Measurements from ENCODE around the gene OR5M11. TPM values are rescaled to one million over a fixed set of nuclear protein-coding genes. Genes with fewer than 3 reads are reported as not detected.

Gene OR5M11
- total RNA-seq, 6 experiments from 2014 or later, result not detected

DNA sequence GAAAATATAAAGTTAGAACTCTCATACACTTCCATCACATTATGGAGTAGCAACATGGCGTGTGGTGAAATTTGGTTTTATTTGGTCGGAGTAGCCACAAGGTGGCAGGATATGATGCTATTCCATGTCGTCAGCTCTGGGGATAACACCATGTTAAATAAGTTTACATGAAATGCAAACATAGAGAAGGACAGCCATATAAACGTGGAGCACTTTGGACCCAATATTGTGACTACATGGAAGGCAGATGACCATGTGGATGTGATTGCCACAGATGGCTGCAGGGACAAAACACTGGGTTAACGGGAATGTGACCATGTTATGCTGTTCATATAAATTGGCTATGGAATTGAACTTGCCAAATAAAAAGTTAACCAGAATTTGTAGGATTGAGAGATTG, 21.0 kb downstream of the OR5M11 start:
- Histone ChIP-seq H3K27me3 (no peaks in the 10 kb centered on the region), H3K27ac (no peak overlapping the region), H3K4me3 (no peak overlapping the region), H3K36me3 (no peaks in the 10 kb centered on the region), H3K4me1 (no peaks in the 10 kb centered on the region), H3K9me3 (no peaks in the 10 kb centered on the region)
- ATAC-seq (no peak), DNase-seq (no peak)
- intact Hi-C loops (cut with DNase I), result no loop called here
- whole genome bisulfite sequencing (ENCODE audit: insufficient coverage, low coverage, low lambda C conversion rate, missing lambda C conversion rate), result 33% methylated on average over 5 of the region's 5 CpGs
- TF ChIP-seq POLR2A (IDR thresholded peaks at IDR 0.05), result no peak
- TF ChIP-seq, protein P1, sequence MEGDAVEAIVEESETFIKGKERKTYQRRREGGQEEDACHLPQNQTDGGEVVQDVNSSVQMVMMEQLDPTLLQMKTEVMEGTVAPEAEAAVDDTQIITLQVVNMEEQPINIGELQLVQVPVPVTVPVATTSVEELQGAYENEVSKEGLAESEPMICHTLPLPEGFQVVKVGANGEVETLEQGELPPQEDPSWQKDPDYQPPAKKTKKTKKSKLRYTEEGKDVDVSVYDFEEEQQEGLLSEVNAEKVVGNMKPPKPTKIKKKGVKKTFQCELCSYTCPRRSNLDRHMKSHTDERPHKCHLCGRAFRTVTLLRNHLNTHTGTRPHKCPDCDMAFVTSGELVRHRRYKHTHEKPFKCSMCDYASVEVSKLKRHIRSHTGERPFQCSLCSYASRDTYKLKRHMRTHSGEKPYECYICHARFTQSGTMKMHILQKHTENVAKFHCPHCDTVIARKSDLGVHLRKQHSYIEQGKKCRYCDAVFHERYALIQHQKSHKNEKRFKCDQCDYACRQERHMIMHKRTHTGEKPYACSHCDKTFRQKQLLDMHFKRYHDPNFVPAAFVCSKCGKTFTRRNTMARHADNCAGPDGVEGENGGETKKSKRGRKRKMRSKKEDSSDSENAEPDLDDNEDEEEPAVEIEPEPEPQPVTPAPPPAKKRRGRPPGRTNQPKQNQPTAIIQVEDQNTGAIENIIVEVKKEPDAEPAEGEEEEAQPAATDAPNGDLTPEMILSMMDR (IDR thresholded peaks at IDR 0.05), result peak in 1 of 4 donors; percentile 5

GRCh38 chr11:56513280-56513679, 29.8 kb downstream of the OR5M11 start:
- no peak overlapping the region for H3K27ac ChIP-seq
- no peaks in the 10 kb centered on the region for H3K27me3 ChIP-seq
- WGBS (ENCODE audit: insufficient coverage, low coverage, low lambda C conversion rate, missing lambda C conversion rate), result 35% methylated on average over 1 of the region's 1 CpG
- intact Hi-C loops (cut with DNase I), result no loop called here
- no peaks in the 10 kb centered on the region for H3K9me3 ChIP-seq
- no peak for DNase-seq
- no peaks in the 10 kb centered on the region for H3K4me1 ChIP-seq
- H3K36me3 ChIP-seq, result no peaks in the 10 kb centered on the region
- no peak overlapping the region for H3K4me3 ChIP-seq
- no peak for ATAC-seq
- no peak for TF ChIP-seq POLR2A (IDR thresholded peaks at IDR 0.05)
- TF ChIP-seq, protein P1 (IDR thresholded peaks at IDR 0.05), result no peak

- intact Hi-C loops (cut with DNase I), result no loop called here
- no peak for ATAC-seq
- no peak for TF ChIP-seq POLR2A (IDR thresholded peaks at IDR 0.05)
- TF ChIP-seq, protein P1 (IDR thresholded peaks at IDR 0.05), result no peak
- H3K4me1 ChIP-seq, result no peaks in the 10 kb centered on the region
- no peak overlapping the region for H3K4me3 ChIP-seq
- H3K27me3 ChIP-seq, result no peaks in the 10 kb centered on the region
- DNase-seq, result no peak
- H3K36me3 ChIP-seq, result no peaks in the 10 kb centered on the region
- no peaks in the 10 kb centered on the region for H3K9me3 ChIP-seq
- no peak overlapping the region for H3K27ac ChIP-seq
- 63% methylated on average over 1 of the region's 1 CpG for WGBS (ENCODE audit: insufficient coverage, low coverage, low lambda C conversion rate, missing lambda C conversion rate)
Observed at GRCh38 chr11:56509439-56509838, 33.6 kb downstream of the OR5M11 start.

- DNase-seq, result peak in 1 of 3 donors; percentile 55
- H3K36me3 ChIP-seq, result no peaks in the 10 kb centered on the region
- no peaks in the 10 kb centered on the region for H3K27me3 ChIP-seq
- no peaks in the 10 kb centered on the region for H3K9me3 ChIP-seq
- intact Hi-C loops (cut with DNase I), result no loop called here
- 67% methylated on average over 3 of the region's 28 CpGs for WGBS (ENCODE audit: insufficient coverage, low coverage, low lambda C conversion rate, missing lambda C conversion rate)
- H3K4me1 ChIP-seq, result no peaks in the 10 kb centered on the region
- no peak overlapping the region for H3K27ac ChIP-seq
- TF ChIP-seq, protein P1 (IDR thresholded peaks at IDR 0.05), result no peak
- no peak for TF ChIP-seq POLR2A (IDR thresholded peaks at IDR 0.05)
- no peak overlapping the region for H3K4me3 ChIP-seq
- ATAC-seq, result no peak
Observed at GRCh38 chr11:56497010-56497409, 46.0 kb downstream of the OR5M11 start.

- Histone ChIP-seq H3K4me1 (no peaks in the 10 kb centered on the region), H3K27ac (no peak overlapping the region), H3K36me3 (no peaks in the 10 kb centered on the region), H3K9me3 (no peaks in the 10 kb centered on the region), H3K4me3 (no peak overlapping the region), H3K27me3 (no peaks in the 10 kb centered on the region)
- TF ChIP-seq POLR2A (IDR thresholded peaks at IDR 0.05), result no peak
- TF ChIP-seq, protein P1 (IDR thresholded peaks at IDR 0.05), result no peak
- no peak for DNase-seq
- no peak for ATAC-seq
- intact Hi-C loops (cut with DNase I), result no loop called here
- WGBS (ENCODE audit: insufficient coverage, low coverage, low lambda C conversion rate, missing lambda C conversion rate), result 40% methylated on average over 2 of the region's 2 CpGs
Observed at GRCh38 chr11:56495117-56495516, 47.9 kb downstream of the OR5M11 start.

Measured in right lobe of liver (tissue), 6 donors.